ENCODE results near the gene RBBP8NL.

Gene RBBP8NL

DNA sequence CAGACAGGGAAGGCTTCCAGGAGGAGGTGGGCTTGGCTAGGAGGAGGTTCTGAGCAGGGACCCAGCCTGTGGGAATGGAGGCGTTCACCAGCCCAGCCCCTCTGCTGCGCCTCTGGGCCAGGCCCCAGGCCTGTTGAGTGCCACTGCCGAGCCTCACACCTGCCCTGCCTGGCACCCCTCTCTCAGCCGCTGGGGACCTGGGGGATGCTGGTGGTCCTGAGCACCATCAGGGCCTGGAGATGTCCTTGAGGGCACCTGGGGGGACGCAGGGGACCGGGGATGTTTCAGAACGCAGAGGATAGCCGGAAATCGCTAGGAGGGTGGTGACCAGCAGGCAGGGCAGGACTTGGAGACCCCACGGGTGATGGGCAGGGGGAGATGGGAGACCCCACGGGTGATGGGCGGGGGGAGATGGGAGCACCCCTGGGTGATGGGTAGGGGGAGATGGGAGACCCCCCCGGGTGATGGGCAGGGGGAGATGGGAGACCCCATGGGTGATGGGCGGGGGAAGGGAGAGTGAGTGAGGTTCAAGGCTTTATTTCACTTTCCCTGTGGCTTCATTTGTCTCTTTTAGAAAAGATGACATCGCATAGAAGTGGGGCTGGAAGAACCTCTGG is 35.7 kb upstream of the RBBP8NL start:
- DNase-seq (ENCODE audit: low spot score) = no peak

DNA sequence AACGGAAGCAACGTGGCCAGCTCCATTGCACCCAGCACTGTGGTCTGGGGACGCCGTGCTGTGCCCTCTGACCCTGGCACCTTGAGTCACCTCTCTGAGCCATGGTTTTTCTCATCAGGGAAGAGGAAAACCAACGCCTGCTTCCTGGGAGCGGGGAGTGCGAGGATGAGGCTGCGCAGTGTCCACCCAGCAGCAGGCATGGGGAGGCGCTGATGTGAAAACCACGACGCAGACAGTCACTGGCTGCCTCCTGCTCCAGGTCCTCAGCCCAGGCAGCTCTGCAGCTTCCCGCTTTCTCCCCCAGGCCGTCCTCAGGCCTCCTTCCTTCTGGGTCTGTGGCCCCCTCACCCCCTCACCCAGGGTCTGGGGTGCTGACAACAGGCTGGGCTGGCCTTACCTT is 34.5 kb upstream of the RBBP8NL start:
- no peak for DNase-seq (ENCODE audit: low spot score)

GRCh38 chr20:62461157-62461556 is 33.8 kb upstream of the RBBP8NL start:
- no peak for DNase-seq (ENCODE audit: low spot score)

GRCh38 chr20:62460678-62461077 is 33.3 kb upstream of the RBBP8NL start:
- DNase-seq (ENCODE audit: low spot score) = no peak

GRCh38 chr20:62459488-62459887 is 32.1 kb upstream of the RBBP8NL start:
- DNase-seq (ENCODE audit: low spot score) = no peak

DNA sequence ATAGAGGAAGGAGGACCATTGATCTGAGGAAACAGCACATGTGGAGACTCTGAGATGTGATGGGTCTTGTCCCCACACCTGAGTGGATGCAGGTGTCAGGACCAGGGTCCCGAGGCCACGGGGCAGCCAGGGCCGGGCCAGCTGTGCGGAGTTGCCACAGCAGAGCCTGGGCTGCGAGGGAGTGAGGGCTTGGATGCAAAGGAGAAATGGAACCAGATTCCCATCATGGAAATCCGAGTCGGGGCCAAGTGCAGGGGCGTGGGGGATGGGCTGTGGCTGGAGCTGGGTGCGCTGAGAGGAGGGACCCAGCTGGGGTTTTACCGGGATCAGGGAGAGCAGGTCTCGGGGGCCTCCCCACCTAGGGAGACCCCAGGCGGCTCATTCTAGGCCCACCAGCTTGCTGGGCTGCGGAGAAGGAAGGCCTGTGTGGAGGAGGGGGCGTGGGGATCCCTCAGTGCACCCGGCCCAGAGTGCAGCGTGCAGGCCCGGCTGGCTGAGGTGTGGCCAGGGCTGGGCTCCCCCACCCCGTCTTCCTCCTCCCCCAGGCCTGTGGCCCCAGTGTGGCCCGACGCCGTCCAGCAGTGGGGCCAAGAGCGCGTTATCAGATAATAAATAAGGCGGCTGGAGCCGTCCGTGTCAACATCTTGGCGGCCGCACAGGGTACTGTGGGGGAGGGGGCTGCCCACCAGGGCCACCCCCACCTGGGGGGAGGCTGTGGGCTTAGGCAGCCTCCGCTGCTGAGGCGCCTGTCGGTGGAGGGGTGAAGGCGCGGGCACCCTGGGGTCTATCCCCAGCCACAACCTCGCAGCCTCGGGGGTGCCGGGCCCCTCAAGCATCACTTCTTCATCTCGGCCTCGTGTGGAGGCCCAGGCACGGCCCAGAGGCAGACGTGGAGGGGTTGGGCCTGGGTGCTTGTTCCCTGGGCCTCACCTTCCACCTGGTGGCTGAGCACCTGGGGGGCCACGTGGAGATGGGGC is 31.2 kb upstream of the RBBP8NL start:
- DNase-seq (ENCODE audit: low spot score) = no peak

DNA sequence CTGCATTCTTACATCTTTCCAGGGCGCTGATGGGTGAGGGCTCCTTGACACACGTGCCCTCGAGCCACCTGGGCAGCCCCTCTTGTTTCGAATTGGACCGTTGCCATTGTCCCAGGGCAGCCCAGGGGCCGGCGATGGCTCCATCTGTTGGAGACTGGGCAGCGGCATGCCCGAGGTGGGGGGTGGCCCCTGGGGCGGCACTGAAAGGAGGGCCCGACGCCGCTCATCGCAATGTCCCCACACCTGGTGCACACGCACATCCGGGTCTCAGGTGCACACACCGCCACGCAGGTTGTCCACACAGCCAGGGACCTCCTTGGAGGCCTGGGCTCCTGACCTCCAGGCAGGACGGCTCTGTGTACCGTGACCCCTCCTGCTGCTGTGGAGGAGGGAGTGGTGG is 30.5 kb upstream of the RBBP8NL start:
- no peak for DNase-seq (ENCODE audit: low spot score)

DNA sequence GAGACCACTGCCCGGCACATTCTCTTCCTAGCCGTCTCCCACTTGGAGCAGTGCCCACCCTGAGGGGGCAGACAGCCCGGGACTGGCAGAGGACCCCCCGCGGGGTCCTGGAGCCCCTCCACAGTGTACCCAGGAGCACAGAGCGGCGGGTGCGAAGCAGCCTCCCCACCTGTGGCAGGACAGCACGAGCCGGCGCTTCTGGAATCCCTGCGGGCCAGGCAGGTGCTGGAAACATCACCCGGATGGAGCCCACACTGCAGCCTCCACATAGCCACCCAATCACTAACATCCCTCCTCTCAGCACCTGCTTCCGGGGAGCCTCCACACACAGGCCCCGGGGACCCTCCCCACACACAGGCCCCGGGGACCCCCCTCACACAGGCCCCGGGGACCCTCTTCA is 29.8 kb upstream of the RBBP8NL start:
- DNase-seq (ENCODE audit: low spot score) = no peak

- no peak for DNase-seq (ENCODE audit: low spot score)
These were observed 28.6 kb upstream of the RBBP8NL start for GRCh38 chr20:62455929-62456328.

DNA sequence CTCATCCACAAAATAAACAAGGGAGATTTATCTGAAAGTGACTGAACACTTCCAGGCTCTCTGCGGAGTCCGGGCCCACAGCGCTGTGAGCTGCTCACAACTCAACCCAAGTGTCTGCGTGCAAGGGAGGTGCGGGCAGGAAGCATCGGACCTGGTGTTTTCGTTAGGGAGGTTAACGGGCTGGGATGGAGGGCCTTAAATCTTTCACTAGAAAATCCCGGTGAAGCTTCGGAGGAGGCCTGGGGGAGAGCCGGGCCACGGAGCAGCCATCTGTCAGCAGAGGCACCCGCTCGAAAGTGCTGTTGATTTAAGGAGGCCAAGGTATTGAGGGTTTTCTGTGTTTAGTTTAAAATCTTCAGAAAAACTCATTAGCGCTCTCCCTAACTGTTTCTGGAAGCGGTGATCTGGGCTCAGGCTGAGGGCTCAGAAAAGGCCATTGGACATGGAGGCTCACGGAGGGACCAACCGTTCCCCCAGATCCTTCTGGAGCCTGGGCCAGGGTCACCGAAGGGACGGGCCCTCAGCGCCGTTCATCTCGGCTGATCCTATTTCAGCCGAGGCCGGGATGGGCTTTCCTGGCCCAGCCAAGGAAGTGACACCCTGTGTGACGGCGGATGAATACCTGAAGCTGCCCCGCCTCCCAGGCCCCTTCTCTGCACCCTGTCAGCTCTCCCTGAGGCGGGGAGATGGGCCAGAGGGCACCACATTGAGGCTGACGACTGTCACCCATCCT is 27.7 kb upstream of the RBBP8NL start:
- no peak for DNase-seq (ENCODE audit: low spot score)

DNA sequence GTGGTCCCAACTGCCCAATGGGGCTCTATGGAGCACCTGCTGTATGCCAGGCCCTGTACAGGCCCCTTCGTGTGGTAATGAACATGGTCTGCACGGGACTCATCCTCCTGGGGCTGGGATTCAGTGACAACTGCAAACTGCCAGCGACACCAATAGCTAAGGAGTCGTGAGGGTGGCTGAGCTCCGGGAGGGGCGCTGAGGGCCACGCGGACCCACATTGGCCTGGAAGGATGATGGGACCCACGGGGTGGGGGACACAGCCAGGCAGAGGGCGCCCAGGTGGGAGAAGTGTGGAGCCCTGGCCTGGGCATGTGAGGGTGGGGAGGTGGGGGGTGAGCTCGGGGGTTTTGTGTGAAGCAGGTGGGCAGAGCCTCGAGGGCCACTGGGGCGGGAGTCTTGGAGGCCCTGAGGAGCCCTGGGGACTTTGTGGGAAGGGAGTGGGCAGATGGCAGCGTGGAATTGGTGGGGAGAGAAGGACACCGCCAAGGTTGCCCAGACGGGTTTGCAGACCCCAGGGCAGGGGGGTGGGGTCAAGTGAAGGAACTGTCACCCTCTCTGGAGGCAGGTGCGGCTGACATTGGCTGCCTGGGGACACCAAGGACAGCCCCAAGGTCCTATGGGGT is 26.0 kb upstream of the RBBP8NL start:
- DNase-seq (ENCODE audit: low spot score) = no peak

DNA sequence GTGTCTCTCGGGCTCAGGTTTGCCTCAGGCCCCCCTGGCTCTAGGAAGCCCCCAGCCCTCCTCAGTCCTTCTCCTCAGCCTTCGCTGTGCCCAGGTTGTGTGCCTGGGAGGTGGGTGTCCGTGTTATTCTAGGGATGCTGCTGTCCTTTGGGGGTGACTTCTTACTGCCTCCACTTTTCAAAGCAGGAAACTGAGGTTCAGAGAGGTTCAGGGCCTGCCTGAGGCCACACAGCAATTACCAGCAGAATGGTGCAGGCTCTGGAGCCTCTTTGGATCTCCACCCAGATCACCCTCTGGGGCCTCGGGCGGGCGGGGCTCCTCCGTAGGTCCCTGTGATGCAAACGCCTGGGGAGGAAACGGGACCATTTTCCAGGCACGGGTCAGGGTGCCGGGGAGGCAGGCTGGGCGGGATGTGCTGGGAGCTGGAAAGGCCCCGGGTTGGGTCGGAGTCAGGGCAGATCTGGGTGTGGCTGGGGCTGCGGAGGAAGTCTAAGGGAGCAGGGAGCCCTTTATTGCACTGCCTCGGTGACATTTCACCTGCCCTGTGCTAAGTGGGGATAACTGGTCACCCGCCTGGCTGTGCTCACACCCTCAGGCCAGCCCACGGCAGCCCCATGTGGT is 25.2 kb upstream of the RBBP8NL start:
- DNase-seq (ENCODE audit: low spot score) = no peak

DNA sequence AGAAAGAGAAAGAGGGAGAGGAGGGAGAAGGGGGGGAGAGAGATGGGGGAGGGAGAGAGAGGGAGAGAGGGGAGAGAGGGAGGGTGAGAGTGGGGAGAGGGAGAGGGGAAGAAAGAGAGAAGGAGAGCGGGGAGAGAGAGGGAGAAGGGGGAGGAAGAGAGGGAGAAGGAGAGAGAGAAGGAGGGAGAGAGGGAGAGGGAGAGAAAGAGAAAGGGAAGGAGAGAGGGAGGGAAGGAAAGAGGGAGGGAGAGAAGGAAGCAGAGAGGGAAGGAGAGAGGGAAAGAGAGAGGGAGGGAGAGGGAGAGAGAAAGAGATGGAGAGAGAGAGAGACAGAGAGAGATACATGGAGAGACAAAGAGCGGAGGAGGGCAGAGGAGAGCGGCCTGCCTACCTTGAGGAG is 24.6 kb upstream of the RBBP8NL start:
- no peak for DNase-seq (ENCODE audit: low spot score)

GRCh38 chr20:62451156-62451767 is 23.9 kb upstream of the RBBP8NL start:
- no peak for DNase-seq (ENCODE audit: low spot score)

DNA sequence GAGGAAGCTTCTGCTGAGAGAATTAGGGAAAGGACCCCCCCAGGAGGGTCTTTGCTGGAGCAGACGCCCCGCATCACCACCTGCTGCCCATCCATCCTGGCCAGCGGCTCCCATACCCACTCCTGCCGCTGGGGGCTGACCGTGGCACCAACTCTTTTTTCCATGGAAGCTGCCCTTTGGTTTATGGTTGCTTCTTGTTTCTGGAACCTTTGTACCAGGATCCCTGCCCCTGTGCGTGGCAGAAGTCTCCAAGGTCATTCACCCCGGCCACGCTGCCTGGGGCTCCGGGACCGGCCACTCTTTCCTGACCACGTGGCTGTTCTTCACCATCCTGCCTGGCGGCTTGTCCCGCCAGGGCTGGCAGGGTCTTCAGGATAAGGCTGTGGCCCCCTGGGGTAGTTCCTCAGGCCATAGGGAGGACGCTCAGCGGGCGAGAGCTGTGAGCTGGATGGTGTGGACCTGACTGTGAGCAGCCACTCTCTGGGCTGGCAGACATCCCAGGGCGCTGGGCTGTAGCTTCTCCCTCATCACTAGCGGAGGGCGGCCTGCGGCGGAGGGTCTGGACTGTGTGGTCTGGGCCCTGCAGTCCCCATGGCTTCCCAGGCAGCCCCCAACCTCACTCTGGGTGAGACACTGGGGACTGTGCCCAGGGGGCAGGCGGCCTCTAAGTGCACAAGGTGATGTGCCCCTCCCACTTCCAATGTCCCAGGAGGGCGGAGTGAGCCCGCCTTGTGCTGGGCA is 22.8 kb upstream of the RBBP8NL start:
- DNase-seq (ENCODE audit: low spot score) = peak; percentile 62

DNA sequence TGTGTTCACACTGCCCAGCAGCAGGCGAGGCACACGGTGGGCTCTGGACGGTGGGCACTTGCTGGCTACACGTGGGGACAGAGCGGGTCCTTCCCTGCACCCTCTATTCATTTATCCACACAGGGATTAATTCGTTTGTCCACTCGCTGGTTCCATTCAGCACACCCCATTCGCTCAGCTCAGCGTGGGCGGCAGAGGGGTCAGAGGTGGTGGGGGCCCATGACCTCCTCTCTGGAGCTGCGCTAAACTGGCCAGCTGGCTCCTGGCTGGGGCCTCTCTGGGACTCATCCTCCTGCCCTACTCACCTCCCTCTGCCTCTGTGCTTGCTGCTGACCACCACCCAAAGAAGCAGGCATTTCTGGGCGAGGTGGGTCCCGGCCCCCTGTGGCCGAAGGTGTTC is 21.4 kb upstream of the RBBP8NL start:
- no peak for DNase-seq (ENCODE audit: low spot score)

GRCh38 chr20:62448038-62448437 is 20.7 kb upstream of the RBBP8NL start:
- DNase-seq (ENCODE audit: low spot score) = no peak

DNA sequence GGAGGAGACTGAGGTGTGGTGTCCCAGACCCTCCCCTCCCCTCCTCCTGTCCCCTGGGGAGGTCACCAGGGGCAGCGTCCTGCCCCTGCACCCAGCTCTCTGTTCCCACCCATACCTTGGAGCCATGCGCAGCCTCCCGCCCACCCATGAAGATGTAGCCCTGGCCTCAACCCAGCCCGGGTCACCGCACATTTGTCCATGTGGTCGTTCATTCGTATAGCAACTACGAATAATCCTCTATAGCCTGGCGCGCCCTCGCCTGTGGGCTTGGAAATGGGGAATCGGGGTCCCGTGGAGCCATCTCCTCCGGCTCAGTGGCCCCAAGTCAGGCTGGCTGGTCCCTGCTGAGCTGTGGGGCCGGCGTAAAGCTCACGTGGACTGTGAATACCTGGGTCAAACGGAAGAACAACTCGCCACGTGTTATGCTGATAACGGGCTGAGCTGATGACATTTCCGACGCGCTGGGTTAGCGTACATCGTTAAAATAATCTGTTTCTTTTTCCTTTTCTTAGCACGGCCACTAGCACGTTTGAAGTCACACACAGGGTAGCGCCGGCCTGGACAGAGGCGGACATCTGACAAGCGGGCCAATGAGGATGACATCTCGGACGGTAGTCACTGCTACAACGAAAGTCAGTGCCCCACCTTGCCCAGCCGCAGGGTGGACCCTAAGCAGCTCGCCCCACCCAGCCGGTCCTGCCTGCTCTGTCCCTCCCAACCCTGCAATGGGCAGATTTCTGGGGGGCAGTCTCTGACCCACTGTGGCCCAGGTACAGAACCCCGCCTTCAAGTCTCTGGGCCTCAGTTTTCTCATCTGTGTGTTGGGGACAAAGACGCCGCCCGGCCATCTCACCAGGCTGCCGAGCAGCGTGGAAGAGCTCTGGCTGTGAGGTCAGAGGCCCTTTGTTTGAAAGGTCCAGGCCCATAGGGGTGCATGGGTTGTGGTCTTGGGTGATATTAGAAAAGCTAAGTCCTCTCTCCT is 19.8 kb upstream of the RBBP8NL start:
- DNase-seq (ENCODE audit: low spot score) = no peak

GRCh38 chr20:62446481-62446880 is 19.1 kb upstream of the RBBP8NL start:
- DNase-seq (ENCODE audit: low spot score) = no peak
